ENCODE results near the gene BRS3.

Gene BRS3

DNA sequence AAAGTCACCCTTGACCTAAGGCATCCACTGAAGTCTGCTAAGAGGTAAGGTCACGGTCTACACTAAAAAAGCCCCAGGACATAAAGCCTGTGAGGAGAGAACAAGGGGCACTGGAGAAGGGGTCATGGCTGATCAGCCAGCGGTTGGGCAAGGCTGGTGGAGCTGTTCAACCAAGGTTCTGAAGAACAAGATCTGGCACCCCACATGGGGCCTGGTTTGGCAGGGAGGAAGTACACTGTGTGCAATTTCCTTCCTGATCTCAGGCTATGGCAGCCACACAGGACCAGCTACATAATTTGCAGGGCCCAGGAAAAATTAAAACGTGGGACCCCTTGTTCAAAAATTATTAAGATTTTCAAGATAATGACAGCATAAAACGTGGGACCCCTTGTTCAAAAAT is 14.1 kb upstream of the BRS3 start:
- Mint-ChIP-seq H3K27me3 (no peaks in the 10 kb centered on the region), H3K9me3 (no peaks in the 10 kb centered on the region), H3K4me1 (no peaks in the 10 kb centered on the region), H3K27ac (no peak overlapping the region), H3K36me3 (no peaks in the 10 kb centered on the region), H3K4me3 (no peak overlapping the region)
- DNase-seq (no peak), ATAC-seq (replicated peaks) (no peak)

DNA sequence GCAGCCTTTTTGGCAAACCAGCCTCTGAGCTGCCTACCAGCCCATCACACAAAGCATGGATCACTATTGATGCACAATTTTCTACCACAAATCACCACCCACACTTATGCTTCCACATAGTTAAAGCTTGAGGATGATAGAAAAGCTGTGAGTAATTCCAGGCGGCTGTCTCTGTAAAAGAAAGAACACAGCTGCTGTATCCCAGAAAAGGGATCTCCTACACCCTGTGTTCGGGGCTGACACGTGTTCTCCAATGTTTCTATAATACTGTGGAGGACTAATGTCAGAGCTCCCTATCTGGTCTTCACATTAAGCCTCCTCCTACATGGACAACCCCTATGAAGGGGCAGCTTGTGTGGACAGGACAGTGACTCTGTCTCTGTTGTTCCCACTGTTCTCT is 12.5 kb upstream of the BRS3 start:
- ATAC-seq (replicated peaks), result no peak
- no peaks in the 10 kb centered on the region for H3K27me3 Mint-ChIP-seq
- H3K36me3 Mint-ChIP-seq, result no peaks in the 10 kb centered on the region

DNA sequence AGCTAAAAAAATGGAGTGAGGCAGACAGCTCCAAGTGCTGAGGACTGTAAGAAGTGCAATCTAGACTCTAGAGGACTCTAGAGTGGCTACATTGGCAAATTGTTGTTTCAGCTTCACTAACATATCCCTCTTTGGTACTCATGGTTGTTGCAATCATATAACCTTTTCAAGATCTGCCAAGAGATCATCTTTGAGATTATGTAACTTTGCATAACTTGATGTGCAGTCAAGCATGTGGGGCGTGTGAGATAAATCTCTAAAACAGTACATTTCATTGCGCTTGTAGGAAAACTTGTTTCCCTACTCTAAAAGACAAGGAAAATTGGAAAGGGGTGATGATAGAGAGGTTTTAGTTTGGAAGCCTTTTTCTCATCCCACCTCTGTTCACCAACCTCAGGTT is 11.2 kb upstream of the BRS3 start:
- H3K27me3 Mint-ChIP-seq, result no peaks in the 10 kb centered on the region
- no peak overlapping the region for H3K4me3 Mint-ChIP-seq
- no peaks in the 10 kb centered on the region for H3K4me1 Mint-ChIP-seq
- no peak overlapping the region for H3K27ac Mint-ChIP-seq
- H3K36me3 Mint-ChIP-seq, result no peaks in the 10 kb centered on the region
- no peak for DNase-seq
- no peak for ATAC-seq (replicated peaks)
- no peaks in the 10 kb centered on the region for H3K9me3 Mint-ChIP-seq

More for the DNA sequence above, 12.5 kb upstream of the BRS3 start:
- no peak for DNase-seq
- no peak overlapping the region for H3K4me3 Mint-ChIP-seq
- peak overlapping the region; percentile 21 for H3K27ac Mint-ChIP-seq
- no peaks in the 10 kb centered on the region for H3K9me3 Mint-ChIP-seq
- no peaks in the 10 kb centered on the region for H3K4me1 Mint-ChIP-seq

DNA sequence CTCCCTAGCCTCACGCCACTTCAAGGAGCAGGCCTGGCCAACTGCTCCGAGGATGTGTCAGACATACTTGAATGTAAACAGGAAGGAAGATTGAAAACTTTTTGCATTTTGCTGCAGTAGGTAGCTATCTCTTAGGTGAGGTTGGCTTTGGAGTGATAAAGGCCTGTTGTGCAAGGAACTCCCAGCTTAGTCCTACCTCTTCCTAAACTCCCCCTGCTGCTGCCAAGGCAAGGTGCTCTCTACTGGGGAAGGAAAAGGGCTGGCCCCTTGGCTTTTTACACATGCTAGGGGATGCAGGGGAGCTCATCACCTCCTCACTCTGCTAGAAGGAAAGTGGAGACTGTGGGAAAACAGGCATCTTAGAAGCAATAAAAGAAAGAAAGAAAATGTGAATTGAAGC is 10.7 kb upstream of the BRS3 start:
- no peak for DNase-seq
- no peak overlapping the region for H3K27ac Mint-ChIP-seq
- no peaks in the 10 kb centered on the region for H3K4me1 Mint-ChIP-seq
- no peaks in the 10 kb centered on the region for H3K36me3 Mint-ChIP-seq
- H3K27me3 Mint-ChIP-seq, result no peaks in the 10 kb centered on the region
- no peak for ATAC-seq (replicated peaks)
- H3K9me3 Mint-ChIP-seq, result no peaks in the 10 kb centered on the region
- no peak overlapping the region for H3K4me3 Mint-ChIP-seq

DNA sequence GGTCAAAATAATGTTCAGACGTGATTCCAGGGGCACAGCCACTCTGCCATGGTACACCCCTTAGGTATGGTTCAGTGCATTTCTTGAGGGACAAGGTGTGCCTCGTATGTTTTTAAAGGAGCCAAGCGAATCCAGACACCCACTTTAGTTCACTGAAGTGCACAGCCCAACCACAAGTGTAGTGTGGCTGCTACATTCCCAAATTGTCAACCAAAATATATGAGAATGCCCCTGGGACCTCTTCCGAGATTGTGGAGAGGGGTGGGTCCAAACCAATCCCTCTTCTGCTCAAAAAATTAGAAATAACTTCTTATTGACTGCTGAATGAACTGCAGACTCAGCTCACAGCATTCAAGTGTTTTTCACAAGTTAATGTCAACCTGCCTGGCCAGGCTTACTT is 7.4 kb upstream of the BRS3 start:
- ATAC-seq (replicated peaks) (no peak), DNase-seq (no peak)
- Mint-ChIP-seq H3K4me1 (no peaks in the 10 kb centered on the region), H3K9me3 (no peaks in the 10 kb centered on the region), H3K27ac (no peak overlapping the region), H3K36me3 (no peaks in the 10 kb centered on the region), H3K27me3 (no peaks in the 10 kb centered on the region), H3K4me3 (no peak overlapping the region)

DNA sequence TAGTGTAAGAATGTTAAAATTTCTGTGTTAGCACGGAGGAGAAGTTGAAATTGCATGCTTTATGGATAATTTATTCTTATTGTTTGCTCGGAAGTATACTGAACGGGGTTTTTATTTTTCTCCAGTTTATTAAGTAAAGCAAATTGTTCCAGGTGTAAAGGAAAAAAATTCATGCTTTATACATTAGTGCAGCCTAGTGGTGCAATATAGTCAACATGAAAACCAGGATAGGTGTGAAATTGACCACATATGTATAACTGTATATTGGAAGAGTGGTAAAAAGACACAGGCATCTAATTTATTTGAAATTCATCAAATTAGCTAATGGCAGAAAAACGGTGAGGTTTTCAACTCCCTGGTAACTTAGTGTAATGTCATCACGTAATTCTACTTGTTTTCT is 959 bp downstream of the BRS3 start:
- DNase-seq (no peak), ATAC-seq (replicated peaks) (no peak)
- Mint-ChIP-seq H3K4me3 (no peak overlapping the region), H3K27me3 (peaks cover 0 to 33% of the 10 kb centered on the region in 2 donors), H3K36me3 (no peaks in the 10 kb centered on the region), H3K9me3 (no peaks in the 10 kb centered on the region), H3K27ac (no peak overlapping the region), H3K4me1 (no peaks in the 10 kb centered on the region)

DNA sequence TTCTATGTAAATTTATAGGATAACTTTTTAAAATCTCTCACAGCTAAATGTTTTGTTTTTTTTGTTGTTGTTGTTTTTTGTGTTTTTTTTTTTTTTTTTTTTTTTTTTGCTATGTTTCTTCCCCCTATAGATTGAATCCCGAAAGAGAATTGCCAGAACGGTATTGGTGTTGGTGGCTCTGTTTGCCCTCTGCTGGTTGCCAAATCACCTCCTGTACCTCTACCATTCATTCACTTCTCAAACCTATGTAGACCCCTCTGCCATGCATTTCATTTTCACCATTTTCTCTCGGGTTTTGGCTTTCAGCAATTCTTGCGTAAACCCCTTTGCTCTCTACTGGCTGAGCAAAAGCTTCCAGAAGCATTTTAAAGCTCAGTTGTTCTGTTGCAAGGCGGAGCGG is 4.1 kb downstream of the BRS3 start:
- DNase-seq, result no peak
- Mint-ChIP-seq H3K27me3 (peaks cover 0 to 24% of the 10 kb centered on the region in 2 donors), H3K4me1 (no peaks in the 10 kb centered on the region), H3K27ac (no peak overlapping the region), H3K9me3 (no peaks in the 10 kb centered on the region), H3K36me3 (no peaks in the 10 kb centered on the region), H3K4me3 (no peak overlapping the region)
- ATAC-seq (replicated peaks), result no peak

DNA sequence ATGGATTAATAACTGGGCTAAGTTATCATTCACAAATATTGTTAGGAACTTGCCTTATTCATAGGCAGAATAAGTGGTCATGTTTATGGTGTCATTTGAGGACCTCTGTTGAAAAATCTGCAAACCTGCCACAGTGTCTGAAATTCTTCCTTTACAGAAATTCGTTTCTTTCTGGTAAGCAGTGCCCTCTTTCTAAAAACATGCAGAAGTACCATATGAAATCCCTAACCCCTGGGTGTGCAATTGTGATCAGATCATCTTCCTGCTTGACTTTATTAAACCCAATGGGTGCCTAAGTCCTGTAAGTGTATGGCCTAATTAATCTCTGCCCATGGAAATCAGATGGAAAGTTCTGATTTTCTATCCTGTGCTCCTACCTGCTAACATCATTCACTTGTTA is 5.3 kb downstream of the BRS3 start:
- ATAC-seq (replicated peaks) (no peak), DNase-seq (no peak)
- no peaks in the 10 kb centered on the region for H3K9me3 Mint-ChIP-seq
- peaks cover 0 to 20% of the 10 kb centered on the region in 2 donors for H3K27me3 Mint-ChIP-seq
- H3K36me3 Mint-ChIP-seq, result no peaks in the 10 kb centered on the region
- H3K4me1 Mint-ChIP-seq, result no peaks in the 10 kb centered on the region
- no peak overlapping the region for H3K4me3 Mint-ChIP-seq
- H3K27ac Mint-ChIP-seq, result no peak overlapping the region

DNA sequence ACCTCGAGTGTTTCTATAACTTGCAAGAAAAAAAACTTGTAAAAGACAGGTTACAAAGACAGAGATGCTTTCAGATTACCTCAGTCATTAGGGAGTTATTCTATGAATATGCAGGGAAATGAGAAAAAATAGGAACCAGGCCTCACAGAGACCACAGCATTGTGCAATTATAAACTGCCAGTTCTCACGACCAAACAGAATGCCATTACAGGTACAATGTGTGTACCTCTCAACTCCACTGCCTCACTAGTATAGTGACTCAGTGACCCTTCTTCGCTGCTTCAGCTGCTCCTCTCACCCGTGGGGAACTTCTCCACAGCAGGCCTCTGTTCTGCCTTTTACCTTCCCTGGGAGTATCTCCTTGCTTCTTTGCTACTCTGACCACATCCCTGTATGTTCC is 7.3 kb downstream of the BRS3 start:
- ATAC-seq (replicated peaks), result no peak
- Mint-ChIP-seq H3K27me3 (peaks cover 0 to 15% of the 10 kb centered on the region in 2 donors), H3K27ac (peak overlapping the region; percentile 0), H3K9me3 (no peaks in the 10 kb centered on the region), H3K36me3 (no peaks in the 10 kb centered on the region), H3K4me1 (no peaks in the 10 kb centered on the region), H3K4me3 (no peak overlapping the region)
- DNase-seq, result no peak

DNA sequence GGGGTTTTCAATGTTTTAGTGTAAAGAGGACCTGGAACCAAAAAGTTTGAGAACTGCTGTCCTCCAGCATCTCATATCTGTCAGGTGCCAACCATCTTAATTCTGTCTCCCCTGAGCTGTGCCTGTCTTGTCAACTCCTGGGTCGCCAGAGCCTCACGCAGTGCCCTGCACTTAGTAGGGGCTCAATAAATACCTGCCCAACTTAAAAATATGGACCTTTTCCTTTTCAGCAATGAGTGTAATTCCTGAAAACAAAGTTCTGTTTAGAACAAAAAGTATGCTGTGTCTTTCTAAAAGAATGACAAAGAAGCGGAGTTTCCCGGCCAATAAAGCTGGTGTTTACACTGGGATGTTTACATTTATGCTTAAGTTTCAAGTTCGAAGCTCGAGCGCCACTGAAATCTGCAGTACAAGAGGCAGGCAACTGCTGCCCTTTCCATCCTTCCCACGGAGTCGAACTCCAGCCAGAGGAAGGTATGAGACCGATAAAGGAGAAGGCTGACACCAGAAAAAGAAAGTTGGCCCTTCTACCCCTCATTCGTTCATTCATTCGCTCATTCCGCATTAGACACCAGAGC is 8.5 kb downstream of the BRS3 start:
- Mint-ChIP-seq H3K4me1 (no peaks in the 10 kb centered on the region), H3K27me3 (peaks cover 0 to 7% of the 10 kb centered on the region in 2 donors), H3K27ac (peak overlapping the region; percentile 92), H3K9me3 (no peaks in the 10 kb centered on the region), H3K36me3 (no peaks in the 10 kb centered on the region), H3K4me3 (peak overlapping the region; percentile 79 to 81)
- ATAC-seq (replicated peaks) (no peak), DNase-seq (no peak)

DNA sequence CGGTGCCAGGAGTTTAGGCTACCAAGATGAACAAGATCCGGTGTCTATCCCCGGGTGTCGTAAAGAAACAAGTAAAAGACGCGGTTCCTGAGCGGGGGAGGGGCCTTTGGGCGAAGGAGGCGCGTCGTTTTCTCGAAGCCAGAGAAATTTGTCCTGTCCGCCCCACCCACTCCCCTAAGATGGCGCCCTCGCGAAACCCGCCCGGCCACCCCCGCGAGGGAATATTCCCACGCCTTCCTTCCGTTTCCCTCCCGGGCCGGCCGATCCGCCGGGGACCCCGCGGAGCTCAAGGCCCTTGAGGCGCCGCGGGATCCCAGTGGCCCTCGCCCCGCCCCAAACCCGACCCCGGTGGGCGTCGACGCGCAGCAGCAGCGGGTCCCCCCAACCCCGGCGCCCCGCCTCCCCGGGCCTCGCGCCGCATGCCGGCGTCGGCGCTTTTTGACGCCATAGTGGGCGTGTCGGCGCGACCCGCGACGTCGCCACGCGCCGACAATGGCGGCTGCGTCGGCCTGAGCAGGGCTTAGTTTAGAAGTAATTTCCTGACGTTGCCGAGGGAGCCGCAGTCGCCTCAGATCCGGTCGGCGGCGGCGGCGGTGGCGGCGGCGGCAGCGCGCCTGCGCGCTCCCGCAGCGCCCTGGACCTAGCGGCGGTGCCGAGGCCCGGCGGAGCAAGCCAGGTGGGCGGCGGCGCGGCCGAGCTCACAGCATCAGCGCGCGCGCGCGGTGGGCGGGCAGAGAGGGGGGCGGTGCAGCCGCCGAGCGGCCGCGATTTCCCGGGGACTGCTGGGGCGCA is 9.2 kb downstream of the BRS3 start:
- Mint-ChIP-seq H3K9me3 (no peaks in the 10 kb centered on the region), H3K27ac (peak overlapping the region; percentile 93), H3K4me1 (no peaks in the 10 kb centered on the region), H3K27me3 (peaks cover 0 to 5% of the 10 kb centered on the region in 2 donors), H3K4me3 (peak overlapping the region; percentile 83 to 88), H3K36me3 (no peaks in the 10 kb centered on the region)
- ATAC-seq (replicated peaks) (peak; percentile 83 to 86), DNase-seq (peak; percentile 80)

DNA sequence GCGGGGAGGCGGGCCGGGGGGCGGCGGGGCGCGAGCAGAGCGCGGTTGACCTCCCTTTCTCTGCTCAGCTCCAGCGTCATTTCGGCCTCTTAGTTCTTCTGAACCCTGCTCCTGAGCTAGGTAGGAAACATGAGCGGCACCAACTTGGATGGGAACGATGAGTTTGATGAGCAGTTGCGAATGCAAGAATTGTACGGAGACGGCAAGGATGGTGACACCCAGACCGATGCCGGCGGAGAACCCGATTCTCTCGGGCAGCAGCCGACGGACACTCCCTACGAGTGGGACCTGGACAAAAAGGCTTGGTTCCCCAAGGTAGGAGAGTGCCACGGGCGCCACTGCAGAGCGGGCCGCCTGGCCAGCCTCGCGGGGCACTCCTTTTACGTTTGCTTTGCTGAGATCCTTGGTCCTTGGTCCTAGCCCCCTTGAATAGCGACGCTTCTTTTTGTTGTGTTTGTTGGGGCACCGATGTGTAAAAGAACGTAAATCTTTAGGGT is 9.9 kb downstream of the BRS3 start, which contains the start of gene HTATSF1:
TSS of gene HTATSF1 (plus strand) at position 37 of the 497 bp plus-strand sequence. CDS start at position 130, 93 bp downstream.
- ATAC-seq (replicated peaks) (peak; percentile 12 to 15), DNase-seq (no peak)
- Mint-ChIP-seq H3K36me3 (no peaks in the 10 kb centered on the region), H3K4me3 (peak within 1 kb of the TSS; percentile 83 to 88), H3K27ac (peak within 1 kb of the TSS; percentile 93), H3K27me3 (no peaks in the 10 kb centered on the region), H3K9me3 (no peaks in the 10 kb centered on the region), H3K4me1 (no peaks in the 10 kb centered on the region)

DNA sequence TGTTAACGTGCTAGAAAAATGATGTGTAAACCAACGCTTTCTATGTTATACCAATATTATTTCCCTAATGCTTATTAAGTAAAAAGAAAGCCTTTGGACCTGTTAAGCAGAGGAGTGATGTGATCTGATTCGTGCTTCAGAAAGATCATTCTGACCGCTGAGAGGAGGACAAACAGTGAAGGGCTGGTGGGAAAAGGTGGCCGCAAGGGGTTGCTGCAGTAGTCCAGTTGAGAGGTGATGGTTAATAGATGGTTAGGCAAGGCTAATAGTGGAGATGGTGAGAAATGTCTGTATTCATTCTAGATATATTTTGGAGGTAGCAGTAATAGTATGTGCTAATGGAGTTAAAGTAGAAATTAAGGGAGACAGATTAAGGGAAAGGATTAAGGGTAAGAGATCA is 31.3 kb downstream of the BRS3 start:
- H3K4me1 Mint-ChIP-seq, result no peaks in the 10 kb centered on the region
- no peak overlapping the region for H3K4me3 Mint-ChIP-seq
- H3K27ac Mint-ChIP-seq, result no peak overlapping the region
- no peaks in the 10 kb centered on the region for H3K27me3 Mint-ChIP-seq
- no peaks in the 10 kb centered on the region for H3K9me3 Mint-ChIP-seq
- DNase-seq (no peak), ATAC-seq (replicated peaks) (no peak)
- no peaks in the 10 kb centered on the region for H3K36me3 Mint-ChIP-seq

DNA sequence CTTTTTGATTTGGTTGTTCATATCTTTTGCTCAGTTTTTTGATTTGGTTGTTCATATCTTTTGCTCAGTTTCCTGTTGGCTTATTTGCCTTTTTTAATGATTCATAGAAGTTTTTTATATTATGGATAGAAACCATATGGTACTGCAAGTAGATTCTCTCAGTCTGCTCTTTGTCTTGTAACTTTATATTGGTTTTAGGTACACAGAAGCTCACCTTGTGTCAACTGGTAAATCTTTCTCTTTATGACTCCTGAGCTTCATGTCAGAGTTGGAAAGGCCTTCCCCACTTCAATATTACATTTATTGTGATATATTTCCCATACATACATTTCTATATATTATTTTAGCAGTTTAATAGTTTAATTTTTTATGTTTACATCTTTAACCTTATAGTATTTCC is 36.0 kb downstream of the BRS3 start:
- ATAC-seq (replicated peaks), result no peak
- Mint-ChIP-seq H3K36me3 (no peaks in the 10 kb centered on the region), H3K4me3 (no peak overlapping the region), H3K27me3 (peaks cover 0 to 10% of the 10 kb centered on the region in 2 donors), H3K9me3 (no peaks in the 10 kb centered on the region), H3K4me1 (no peaks in the 10 kb centered on the region), H3K27ac (no peak overlapping the region)
- no peak for DNase-seq
